GM18907 (cell line): Measurements from ENCODE around the gene PLXNC1.

Source experiments
- ATAC-seq: cut with Tn5 transposase; IDR thresholded peaks from one replicate; pipeline ENCODE4 v1.9.1; 2021; ENCODE audit warnings: mild to moderate bottlenecking, moderate library complexity; ENCODE audit not compliant: unreplicated experiment

The PLXNC1 gene

DNA sequence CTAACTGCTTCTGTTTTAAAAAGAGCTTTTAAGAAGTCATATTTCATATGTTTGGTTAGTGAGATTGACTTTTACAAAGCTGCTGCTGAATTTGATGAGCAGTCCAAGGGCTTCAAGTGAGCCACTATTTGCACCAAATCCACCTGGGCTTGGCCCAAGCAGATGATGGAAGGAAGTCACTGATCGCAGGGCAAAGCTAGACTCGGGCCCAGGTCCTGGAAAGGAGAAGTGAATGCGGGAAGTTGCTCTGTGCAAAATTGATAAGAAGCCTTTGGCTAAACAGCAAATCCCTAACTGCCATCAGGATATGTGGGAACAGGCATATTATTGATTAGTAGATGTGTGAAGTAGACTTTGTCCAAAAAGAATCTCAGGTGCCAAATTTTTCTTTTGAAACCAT, 30.5 kb downstream of the PLXNC1 start:
- ATAC-seq: no peak

DNA sequence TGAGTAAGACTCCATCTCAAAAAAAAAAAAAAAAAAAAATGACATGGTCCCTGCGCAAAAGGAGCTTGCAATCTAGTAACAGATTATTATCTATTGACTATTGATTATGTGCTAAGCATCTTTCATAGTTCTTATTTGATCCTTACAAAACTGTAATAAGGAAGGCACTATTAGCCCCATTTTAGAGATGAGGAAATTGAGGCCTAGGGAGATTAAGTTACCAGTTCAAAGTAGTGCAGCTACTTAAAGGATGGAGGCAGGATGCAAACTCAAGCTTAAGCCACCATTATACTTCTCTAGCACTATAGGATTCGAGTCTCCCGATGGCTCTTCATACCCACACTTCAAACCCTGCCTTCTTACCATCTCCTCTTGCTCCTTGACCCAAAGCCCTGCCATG, 31.3 kb downstream of the PLXNC1 start:
- no peak for ATAC-seq

DNA sequence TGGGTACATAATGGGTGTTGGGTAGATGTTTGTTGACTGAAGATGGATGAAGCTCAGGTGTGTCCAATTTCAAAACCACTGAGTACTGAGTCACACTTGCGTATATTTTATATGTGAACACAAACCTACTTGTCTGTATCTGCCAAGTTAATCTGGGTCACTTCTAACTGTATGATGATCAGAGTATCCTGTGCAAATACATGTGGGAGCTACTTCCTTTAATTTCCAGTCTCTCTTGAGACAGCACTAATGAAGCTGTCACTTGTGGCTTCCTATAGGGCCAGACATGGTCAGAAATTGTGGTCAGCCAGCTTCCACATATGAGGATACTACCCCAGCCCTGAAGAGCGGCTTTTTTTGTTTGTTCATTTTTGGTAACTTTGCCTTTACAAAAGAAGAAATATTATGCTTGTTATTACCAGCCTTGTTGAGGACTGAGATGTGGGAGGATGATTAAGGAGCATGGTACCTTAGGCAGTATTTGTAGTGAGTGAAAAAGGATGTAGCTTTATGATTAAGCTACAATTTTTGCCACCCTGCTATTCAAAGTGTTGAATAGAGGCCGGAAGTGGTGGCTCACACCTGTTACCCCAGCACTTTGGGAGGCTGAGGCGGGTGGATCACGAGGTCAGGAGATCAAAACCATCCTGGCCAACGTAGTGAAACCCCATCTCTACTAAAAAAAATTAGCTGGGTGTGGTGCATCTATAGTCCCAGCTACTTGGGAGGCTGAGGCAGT, 32.4 kb downstream of the PLXNC1 start:
- no peak for ATAC-seq

DNA sequence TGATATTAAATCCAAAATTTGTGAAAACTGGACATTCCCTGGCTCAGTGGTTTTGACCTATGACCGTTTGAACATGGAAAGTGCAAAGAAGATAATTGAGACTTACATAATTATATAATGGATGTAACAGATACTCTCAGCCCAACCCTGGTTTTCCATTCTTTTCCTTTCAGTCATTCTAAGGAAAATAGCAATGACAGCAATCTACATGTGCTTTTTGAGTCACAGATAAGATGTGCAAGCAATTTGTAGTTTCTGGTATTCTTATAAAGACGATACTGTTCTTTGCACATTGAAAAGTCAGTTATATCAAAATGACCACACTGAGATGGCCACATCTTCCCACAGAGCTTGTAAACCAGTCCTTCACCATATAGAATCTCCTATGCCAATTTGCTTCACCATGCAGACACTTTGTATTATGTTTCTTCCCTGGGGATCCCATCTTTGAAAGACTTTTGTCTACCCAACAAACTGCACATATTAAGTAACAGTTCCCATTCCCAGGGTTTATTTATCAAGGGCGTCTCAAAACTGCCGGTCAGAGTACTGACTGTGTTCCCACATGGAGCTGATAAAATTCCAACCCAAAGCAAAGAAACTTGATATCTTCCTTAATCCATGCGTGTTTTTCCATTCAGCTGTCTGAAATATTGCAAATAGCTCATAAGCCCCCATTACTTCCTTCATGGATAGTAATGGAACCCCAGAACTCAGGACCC, 34.8 kb downstream of the PLXNC1 start:
- no peak for ATAC-seq

DNA sequence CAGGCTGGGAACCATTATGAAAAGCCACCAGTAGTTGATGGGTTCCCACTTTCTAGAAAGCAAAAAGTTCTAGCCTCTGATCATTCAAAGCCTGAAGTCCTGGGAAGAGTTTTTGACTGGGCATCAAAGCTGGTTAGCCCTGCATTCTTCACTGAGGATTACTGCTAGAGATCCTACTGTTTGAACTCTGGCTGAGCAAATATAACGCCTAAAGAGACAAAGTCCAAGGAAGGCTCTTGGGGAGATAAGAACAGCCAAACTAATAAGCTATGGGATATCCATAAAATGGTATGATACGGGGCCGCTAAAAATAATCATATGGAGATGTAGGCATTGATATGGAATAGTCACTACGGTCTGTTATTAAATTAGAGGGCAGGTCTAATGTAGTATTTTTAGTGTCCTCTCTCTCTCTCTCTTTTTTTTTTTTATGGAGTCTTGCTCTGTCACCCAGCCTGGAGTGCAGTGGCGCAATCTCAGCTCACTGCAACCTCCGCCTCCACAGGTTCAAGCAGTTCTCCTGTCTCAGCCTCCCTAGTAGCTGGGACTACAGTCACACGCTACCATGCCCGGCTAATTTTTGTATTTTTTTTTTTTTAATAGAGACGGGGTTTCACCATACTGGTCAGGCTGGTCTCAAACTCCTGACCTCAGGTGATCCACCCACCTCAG, 35.5 kb downstream of the PLXNC1 start:
- ATAC-seq: no peak

DNA sequence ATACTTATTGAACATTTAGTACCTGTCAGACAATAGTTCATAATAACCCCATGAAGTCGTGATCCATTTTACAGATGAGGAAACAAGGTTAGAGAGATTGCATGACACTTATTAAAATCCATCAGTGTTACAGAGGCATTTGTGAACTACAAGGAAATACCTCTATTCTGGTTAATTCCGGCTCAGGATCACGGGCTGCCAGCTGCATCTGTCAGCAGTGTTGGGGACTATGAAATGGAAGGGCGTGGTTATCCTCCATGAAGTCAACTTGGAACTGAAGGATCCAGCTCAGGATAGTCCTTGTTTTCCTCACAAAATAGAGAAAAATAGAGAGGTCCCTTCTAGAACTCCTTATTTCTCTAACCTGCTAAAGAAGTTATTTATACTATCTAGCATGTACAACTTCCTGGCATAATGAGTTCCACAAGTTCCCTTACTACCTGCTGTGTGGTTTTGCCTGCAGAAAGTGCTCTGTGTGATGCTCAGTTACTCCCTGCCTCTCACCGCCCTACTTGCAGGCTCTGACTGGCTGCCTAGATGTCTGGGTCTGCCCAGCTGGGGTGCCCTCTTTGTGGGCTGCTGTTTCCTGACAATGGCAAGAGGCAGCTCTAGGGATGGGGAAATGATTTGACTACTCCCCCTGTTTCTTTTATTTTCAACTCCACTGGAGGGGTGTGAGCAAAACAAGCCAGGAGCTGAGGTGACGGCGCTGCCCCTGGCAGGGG, 36.8 kb downstream of the PLXNC1 start:
- ATAC-seq: no peak

DNA sequence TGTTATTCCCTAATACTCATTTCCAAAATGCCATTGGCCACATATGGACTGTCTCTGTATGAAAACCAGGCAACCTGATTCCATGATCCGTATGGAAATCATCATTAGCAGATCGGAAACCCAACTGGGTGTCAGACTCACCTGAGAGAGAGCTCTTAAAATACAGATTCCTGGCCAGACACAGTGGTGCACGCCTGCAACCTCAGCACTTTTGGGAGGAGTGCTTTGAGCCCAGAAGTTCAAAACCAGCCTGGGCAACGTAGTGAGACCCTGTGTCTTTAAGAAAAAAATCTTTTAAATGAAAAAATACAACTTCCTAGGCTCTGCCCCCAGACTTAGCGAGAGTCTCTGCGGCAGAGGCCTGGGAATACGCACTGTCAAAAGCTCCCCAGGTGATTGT, 37.4 kb downstream of the PLXNC1 start:
- ATAC-seq: no peak

DNA sequence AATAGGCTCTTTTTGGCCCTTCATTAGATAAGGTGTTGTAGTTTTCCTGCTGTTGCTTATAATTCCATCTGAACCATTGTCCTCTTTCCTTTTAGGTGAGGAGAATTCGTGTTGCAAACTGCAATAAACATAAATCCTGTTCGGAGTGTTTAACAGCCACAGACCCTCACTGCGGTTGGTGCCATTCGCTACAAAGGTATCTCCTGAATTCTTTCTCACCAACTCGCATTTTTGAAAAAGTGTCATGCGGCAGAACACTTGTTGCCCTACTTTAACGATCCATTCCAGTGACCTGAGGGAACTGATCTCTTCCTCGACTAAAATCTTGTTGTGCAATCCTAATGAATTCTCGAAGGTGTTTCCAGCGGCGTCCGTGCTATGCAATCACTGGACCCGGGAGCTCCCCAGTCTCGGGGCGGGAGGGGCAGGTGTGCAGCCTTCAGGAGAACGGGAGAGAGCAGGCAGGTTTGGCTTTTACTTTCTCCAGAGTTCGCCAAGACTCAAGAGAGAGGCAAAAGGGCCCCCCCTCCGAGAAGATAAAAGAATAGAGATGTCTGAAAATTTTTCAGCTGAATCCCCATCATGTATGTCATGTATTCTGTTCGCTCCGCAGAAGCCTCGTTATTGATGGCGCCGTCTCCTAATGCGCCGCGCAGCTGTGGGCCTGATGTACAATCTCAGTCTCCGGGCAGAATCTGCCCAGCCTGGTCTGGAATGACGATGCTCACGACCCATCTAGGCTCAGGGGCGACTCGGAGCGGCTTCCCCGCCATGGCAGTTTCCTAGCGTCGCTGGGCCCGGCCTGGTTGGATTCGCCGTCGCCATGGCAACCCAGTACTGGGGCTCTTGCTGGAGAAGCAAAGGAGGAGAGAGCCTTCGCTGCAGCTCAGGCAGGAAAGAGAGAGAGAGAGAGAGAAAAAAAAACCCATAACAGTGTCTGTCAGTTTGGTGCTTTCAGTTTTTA, 38.2 kb downstream of the PLXNC1 start:
- ATAC-seq: no peak

DNA sequence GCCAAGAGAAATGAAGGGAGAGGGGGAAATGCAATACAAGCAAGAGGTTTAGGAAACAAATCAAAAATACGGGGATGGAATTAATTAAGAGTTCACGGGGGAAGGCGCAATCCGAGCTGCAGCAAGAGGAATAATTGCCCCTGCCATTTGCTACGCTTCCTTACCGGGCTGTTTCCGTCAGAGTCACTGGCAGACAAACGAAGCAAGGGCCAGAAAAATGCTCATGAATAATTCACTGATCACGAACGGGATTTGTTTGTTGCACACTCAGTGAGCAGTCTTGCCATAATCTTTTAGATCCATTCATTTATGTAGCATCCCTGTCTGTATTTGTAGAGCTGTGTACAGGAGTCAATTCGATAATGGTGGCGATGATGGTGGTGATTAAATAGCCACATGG, 39.0 kb downstream of the PLXNC1 start:
- no peak for ATAC-seq

DNA sequence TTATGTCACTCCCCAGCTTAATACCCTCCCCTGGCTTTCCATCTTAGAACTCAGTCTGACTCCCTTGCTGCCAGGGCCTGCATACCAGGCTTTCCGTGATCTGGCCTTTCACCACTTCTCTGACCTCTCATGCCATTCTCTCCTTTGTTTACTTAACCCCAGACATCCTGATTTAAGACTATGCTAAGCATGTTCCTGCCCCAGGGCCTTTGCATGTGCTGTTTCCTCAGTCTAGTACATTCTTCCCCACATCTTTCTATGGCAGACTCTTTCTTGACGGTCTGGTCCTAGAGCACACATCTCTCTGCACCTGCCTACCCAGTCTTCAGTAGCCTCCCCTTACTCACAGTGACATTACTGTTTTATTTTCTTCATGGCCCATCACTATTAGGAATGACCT, 42.2 kb downstream of the PLXNC1 start:
- ATAC-seq: no peak

DNA sequence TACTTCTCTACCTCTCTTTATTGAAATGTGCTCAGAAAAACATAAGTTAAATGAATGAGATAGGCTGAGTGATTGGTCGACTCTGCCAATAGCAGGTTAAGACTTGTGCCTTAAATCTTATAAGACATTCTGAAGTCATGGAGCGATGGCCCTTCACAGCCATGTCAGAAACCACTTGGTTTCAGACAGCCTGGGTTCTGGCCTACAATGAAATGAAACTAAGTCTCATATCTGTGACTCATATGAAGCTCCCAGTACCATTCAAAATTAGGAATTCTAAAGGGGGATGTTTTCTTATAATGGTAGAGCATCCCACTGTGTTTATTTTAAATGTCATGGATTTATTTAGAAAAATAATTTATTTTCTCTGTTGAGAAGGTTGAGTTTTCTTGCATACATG, 42.6 kb downstream of the PLXNC1 start:
- ATAC-seq: no peak

DNA sequence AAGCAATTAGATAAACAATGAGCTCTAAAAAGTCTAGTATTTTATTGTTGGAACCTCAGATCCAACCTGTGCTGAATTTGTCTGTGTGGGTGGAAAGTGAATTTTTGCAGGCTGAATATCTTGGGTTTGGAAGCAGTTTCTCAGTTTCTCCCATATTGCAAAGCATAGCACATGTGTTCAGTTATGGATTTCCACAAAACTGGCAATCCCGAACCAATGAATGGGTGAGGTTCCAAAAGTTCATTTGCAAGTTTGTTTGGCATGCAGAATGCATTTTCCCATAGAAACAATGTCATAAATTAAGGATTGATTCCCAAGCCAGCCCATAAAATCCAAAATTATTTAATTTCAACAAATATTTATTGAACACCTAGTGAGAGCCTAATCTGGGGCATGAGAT, 43.4 kb downstream of the PLXNC1 start:
- no peak for ATAC-seq

DNA sequence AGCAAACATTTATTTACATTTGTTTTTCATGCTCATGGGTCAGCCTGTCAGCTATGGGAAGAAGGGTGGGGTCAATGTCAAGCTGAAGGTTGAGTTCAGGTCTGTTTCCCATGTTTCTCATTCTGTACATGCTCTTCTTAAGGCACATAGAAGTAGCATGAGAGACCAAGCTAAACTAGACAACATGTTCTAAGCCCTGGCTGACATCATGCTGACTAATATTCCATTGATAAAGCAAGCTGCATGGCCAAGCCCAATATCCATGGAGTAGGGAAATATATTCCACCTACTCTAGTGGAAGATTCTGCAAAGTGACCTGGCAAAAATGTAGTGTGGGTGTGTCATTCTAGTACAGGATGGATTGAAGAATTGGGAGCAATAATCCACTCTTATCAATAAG, 44.1 kb downstream of the PLXNC1 start:
- no peak for ATAC-seq

DNA sequence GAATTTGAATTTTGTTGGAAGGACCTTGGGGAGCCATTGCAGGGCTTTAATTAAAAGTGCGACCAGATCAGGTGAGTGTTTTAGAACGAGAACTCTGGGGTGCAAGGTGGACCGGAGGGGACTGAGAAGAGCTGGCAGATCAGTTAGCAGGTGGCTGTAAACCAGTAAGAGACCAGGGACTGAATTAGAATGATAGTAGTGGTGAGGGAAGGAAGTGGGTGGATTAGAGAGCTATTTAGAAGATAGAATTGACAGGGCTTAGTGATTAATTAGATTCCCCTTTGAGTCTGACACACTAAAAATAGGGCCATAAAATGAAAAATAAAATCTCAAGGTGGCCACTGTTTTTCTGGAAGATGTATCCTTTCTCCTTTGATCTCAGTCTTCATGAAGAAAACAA, 44.8 kb downstream of the PLXNC1 start:
- ATAC-seq: no peak

DNA sequence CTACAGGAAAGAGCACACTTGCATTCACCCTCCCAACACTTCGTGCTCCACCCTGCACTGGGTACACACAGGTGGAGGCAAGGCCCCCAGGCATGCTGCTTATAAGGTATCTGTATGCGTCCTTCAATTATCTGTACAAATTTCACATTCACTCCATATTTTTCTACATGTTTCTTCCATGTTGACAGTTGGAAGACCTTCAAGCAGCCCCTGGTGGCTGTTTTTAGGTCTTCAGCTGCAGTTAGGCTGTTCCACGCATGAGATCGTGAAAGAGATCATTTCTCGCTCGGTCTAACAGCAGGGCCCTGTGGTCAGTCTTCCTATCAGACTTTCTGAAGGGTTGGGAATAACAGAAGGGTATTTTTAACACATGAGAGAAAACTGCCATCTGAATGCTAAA, 47.1 kb downstream of the PLXNC1 start:
- no peak for ATAC-seq

DNA sequence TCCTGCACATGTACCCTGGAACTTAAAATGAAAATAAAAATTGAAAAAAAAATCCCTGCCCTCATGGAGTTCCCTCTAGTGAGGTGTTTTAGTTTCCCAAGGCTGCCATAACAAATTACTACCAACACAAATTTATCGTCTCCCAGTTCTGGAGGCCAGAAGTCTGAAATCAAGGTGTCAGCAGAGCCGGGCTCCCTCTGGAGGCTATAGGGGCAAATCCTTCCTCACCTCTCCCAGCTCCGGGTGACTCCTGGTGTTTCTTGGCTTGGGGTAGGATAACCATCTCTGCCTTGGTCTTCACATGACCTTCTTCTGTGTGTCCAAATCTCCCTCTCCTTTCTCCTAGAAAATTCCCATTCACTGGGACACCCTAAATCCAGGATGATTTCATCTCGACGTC, 50.1 kb downstream of the PLXNC1 start:
- no peak for ATAC-seq

DNA sequence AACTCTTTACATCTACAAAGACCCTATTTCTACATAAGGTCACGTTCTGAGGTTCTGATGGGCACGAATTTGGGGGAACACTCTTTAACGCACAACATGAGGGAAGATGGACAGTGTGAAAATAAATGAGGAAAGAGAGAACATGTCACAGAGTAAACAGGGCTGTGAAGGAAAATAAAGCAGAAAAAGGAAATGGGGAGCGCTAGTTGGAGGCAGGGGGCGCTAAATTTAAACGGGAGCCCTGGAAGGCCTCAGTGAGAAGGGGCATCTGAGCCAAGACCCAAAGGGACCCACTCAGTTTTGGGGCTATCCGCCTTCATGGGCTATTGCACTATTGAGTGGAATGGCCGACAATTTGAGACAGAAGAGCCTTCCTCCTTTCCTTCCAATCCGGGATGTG, 50.5 kb downstream of the PLXNC1 start:
- ATAC-seq: no peak

DNA sequence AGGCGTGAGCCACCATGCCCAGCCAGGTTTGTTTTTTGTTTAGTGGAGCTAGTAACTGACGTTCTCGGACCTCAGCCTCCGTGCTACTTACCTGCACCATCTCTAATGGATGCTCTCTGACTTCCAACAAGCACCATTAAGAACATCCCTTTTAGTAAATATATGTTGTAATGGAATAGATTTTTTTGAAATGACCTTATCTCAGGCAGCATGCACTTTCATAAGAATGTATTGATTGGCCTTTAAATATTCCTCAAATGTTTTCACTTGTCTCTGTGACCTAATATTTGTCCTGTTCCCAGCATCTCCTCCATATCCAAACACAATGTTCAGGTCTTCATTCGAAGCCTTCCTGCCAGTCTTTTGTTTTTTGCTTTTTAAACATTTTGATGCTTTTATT, 51.7 kb downstream of the PLXNC1 start:
- ATAC-seq: no peak

DNA sequence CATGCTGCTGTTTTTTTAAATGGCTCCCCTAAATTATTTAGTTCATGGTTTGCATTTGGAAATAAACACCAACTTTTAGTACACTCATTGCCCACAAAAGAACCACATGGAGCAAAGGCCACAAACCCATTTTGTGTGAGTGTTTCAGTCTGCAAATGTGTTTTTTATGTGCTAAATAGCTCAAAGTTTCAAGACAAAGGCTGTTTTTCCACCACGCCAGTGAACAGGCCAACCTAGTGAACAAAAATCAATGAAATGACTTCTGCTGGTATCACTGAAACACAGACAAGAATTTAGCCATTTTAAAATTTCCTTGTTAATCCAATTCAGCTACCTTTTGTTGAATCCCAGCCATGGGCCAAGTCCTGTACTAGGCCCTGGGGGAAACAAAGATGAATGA, 52.3 kb downstream of the PLXNC1 start:
- ATAC-seq: no peak
